IMR-90 (cell line): Measurements from ENCODE around the gene CADM1.

ENCODE experiments used
- BHLHE40 ChIP-seq: fragments of 150-350 bp; IDR thresholded peaks from 2 replicates; pipeline ENCODE4 v1.6.1; 2016; ENCODE audit warnings: mild to moderate bottlenecking, low read depth, low read length
- CEBPB ChIP-seq: IDR thresholded peaks from 2 replicates; pipeline ENCODE4 v1.6.1; 2012; ENCODE audit warnings: low read depth, low read length, improper control_type of control experiment
- FOS ChIP-seq: fragments of 150-350 bp; IDR thresholded peaks from 2 replicates; pipeline ENCODE4 v1.6.1; 2016; ENCODE audit warnings: low read depth, low read length
- MAFK ChIP-seq: IDR thresholded peaks from 2 replicates; pipeline ENCODE4 v1.6.1; 2012; ENCODE audit warnings: low read depth, low read length, improper control_type of control experiment
- MAZ ChIP-seq: IDR thresholded peaks from 2 replicates; pipeline ENCODE4 v1.6.1; 2012; ENCODE audit warnings: low read depth, mild to moderate bottlenecking, low read length, improper control_type of control experiment, moderate library complexity, borderline replicate concordance
- MXI1 ChIP-seq: IDR thresholded peaks from 2 replicates; pipeline ENCODE4 v1.6.1; 2012; ENCODE audit warnings: low read depth, mild to moderate bottlenecking, low read length, moderate library complexity, borderline replicate concordance
- NFE2L2 ChIP-seq: fragments of 150-350 bp; IDR thresholded peaks from 2 replicates; pipeline ENCODE4 v1.6.1; 2016; ENCODE audit warnings: low read depth, mild to moderate bottlenecking, low read length
- POLR2A ChIP-seq: IDR thresholded peaks from 2 replicates; pipeline ENCODE4 v1.6.1; 2012; ENCODE audit warnings: mild to moderate bottlenecking, low read depth, low read length
- RCOR1 ChIP-seq: IDR thresholded peaks from 2 replicates; pipeline ENCODE4 v1.6.1; 2012; ENCODE audit warnings: mild to moderate bottlenecking, low read length, improper control_type of control experiment; ENCODE audit not compliant: insufficient replicate concordance
- TF ChIP-seq, protein P1 (sequence below): conservative IDR thresholded peaks from 2 replicates; pipeline ENCODE4 v1.5.1; 2012; ENCODE audit warnings: mild to moderate bottlenecking, low read depth, low read length, improper control_type of control experiment
- TF ChIP-seq, protein P2 (sequence below): fragments of 150-350 bp; IDR thresholded peaks from 2 replicates; pipeline ENCODE4 v1.6.1; 2017; ENCODE audit warnings: mild to moderate bottlenecking, antibody characterized with exemption, low read length, low read depth

DNA sequence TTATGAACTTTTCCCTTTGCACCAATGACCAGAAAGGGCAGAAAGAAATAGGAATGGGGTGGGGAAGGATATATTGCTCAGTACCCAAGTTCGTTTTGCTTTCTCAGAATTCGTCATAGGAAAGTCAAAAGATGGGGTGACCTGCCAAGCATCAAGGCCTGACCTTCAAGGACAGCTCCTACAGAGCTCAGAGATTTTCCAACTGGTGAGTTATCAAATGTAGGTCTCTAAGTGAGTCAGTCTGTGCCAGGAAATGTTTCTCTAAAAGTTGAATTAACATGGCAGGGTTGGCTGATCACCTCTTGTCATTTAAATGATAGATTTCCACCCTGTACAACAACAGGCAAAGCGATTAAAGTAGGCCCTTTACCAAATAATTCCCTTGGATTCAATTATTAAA lies 307.2 kb downstream of the CADM1 start:
- TF ChIP-seq, protein P1, sequence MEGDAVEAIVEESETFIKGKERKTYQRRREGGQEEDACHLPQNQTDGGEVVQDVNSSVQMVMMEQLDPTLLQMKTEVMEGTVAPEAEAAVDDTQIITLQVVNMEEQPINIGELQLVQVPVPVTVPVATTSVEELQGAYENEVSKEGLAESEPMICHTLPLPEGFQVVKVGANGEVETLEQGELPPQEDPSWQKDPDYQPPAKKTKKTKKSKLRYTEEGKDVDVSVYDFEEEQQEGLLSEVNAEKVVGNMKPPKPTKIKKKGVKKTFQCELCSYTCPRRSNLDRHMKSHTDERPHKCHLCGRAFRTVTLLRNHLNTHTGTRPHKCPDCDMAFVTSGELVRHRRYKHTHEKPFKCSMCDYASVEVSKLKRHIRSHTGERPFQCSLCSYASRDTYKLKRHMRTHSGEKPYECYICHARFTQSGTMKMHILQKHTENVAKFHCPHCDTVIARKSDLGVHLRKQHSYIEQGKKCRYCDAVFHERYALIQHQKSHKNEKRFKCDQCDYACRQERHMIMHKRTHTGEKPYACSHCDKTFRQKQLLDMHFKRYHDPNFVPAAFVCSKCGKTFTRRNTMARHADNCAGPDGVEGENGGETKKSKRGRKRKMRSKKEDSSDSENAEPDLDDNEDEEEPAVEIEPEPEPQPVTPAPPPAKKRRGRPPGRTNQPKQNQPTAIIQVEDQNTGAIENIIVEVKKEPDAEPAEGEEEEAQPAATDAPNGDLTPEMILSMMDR, result no peak
- no peak for TF ChIP-seq CEBPB
- no peak for TF ChIP-seq RCOR1
- TF ChIP-seq FOS, result no peak
- TF ChIP-seq, protein P2, sequence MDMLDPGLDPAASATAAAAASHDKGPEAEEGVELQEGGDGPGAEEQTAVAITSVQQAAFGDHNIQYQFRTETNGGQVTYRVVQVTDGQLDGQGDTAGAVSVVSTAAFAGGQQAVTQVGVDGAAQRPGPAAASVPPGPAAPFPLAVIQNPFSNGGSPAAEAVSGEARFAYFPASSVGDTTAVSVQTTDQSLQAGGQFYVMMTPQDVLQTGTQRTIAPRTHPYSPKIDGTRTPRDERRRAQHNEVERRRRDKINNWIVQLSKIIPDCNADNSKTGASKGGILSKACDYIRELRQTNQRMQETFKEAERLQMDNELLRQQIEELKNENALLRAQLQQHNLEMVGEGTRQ, result no peak
- no peak for TF ChIP-seq BHLHE40
- TF ChIP-seq NFE2L2, result no peak
- TF ChIP-seq MAFK, result no peak
- no peak for TF ChIP-seq MXI1
- no peak for TF ChIP-seq POLR2A
- no peak for TF ChIP-seq MAZ
